Measurements from ENCODE around the gene CNOT2.
"Not testable (repeated sequence)": the region's sequence is repeated elsewhere in the genome, so short reads cannot be mapped to it uniquely, and the experiment has no call there.

Gene CNOT2

GRCh38 chr12:70360218-70360617 is 117.0 kb downstream of the CNOT2 start:
- Mint-ChIP-seq H3K27me3 (peaks cover 7% of the 10 kb centered on the region), H3K4me1 (peaks cover 6% of the 10 kb centered on the region), H3K9me3 (no peaks in the 10 kb centered on the region), H3K27ac (no peak overlapping the region), H3K4me3 (no peak overlapping the region)
- DNase-seq (no peak), ATAC-seq (no peak)

GRCh38 chr12:70364695-70365397 is 121.6 kb downstream of the CNOT2 start:
- ATAC-seq (no peak), DNase-seq (no peak)
- Mint-ChIP-seq H3K27ac (no peak overlapping the region), H3K27me3 (peaks cover 10% of the 10 kb centered on the region), H3K4me3 (peak overlapping the region; percentile 85 to 87), H3K9me3 (no peaks in the 10 kb centered on the region), H3K4me1 (peaks cover 23% of the 10 kb centered on the region)

GRCh38 chr12:70365398-70365647 is 122.1 kb downstream of the CNOT2 start:
- ATAC-seq: no peak
- H3K27ac Mint-ChIP-seq: no peak overlapping the region
- peaks cover 10% of the 10 kb centered on the region for H3K27me3 Mint-ChIP-seq
- H3K4me1 Mint-ChIP-seq: peaks cover 23% of the 10 kb centered on the region
- no peaks in the 10 kb centered on the region for H3K9me3 Mint-ChIP-seq
- DNase-seq: no peak
- H3K4me3 Mint-ChIP-seq: peak overlapping the region; percentile 85 to 87

GRCh38 chr12:70365648-70366518 is 122.7 kb downstream of the CNOT2 start, which contains the start of gene KCNMB4:
Gene KCNMB4, plus strand, starts transcription at chr12:70366290. Its CDS starts 445 bp downstream, at chr12:70366735.
- DNase-seq (peak; percentile 73 to 75), ATAC-seq (peak; percentile 87)
- H3K27me3 Mint-ChIP-seq: peaks cover 10% of the 10 kb centered on the region
- H3K4me1 Mint-ChIP-seq: peaks cover 23% of the 10 kb centered on the region
- H3K9me3 Mint-ChIP-seq: no peaks in the 10 kb centered on the region
- peak within 1 kb of the TSS; percentile 95 to 99 for H3K4me3 Mint-ChIP-seq
- H3K27ac Mint-ChIP-seq: peak within 1 kb of the TSS; percentile 76 to 90

- peaks cover 23% of the 10 kb centered on the region for H3K4me1 Mint-ChIP-seq
- H3K27me3 Mint-ChIP-seq: peaks cover 10% of the 10 kb centered on the region
- ATAC-seq: peak; percentile 76
- H3K4me3 Mint-ChIP-seq: peak overlapping the region; percentile 95 to 99
- peak overlapping the region; percentile 46 to 90 for H3K27ac Mint-ChIP-seq
- peak; percentile 61 to 66 for DNase-seq
- no peaks in the 10 kb centered on the region for H3K9me3 Mint-ChIP-seq
These were observed 123.5 kb downstream of the CNOT2 start for GRCh38 chr12:70366581-70367257.

- H3K27ac Mint-ChIP-seq: peak overlapping the region in 1 of 2 donors; percentile 59
- peaks cover 0 to 5% of the 10 kb centered on the region in 2 donors for H3K9me3 Mint-ChIP-seq
- H3K4me1 Mint-ChIP-seq: peaks cover 23% of the 10 kb centered on the region
- peaks cover 10% of the 10 kb centered on the region for H3K27me3 Mint-ChIP-seq
- DNase-seq: peak in 1 of 2 donors; percentile 8
- no peak for ATAC-seq
- H3K4me3 Mint-ChIP-seq: peak overlapping the region; percentile 95 to 99
These were observed 124.3 kb downstream of the CNOT2 start for GRCh38 chr12:70367258-70368141.

- ATAC-seq (no peak), DNase-seq (no peak)
- no peak overlapping the region for H3K27ac Mint-ChIP-seq
- H3K4me3 Mint-ChIP-seq: no peak overlapping the region
- peaks cover 0 to 7% of the 10 kb centered on the region in 2 donors for H3K9me3 Mint-ChIP-seq
- no peaks in the 10 kb centered on the region for H3K27me3 Mint-ChIP-seq
- peaks cover under 1% of the 10 kb centered on the region for H3K4me1 Mint-ChIP-seq
These were observed 129.6 kb downstream of the CNOT2 start for GRCh38 chr12:70372881-70373280.

- Mint-ChIP-seq H3K27ac (no peak overlapping the region), H3K4me1 (peaks cover 11% of the 10 kb centered on the region), H3K9me3 (peaks cover 5 to 17% of the 10 kb centered on the region in 2 donors), H3K4me3 (peak overlapping the region in 1 of 2 donors; percentile 7), H3K27me3 (no peaks in the 10 kb centered on the region)
- ATAC-seq (peak; percentile 93), DNase-seq (peak in 1 of 2 donors; percentile 13)
These were observed 136.6 kb downstream of the CNOT2 start for GRCh38 chr12:70379846-70380245.

GRCh38 chr12:70383484-70383883 is 140.3 kb downstream of the CNOT2 start:
- Mint-ChIP-seq H3K27ac (peak overlapping the region in 1 of 2 donors; percentile 42), H3K4me3 (no peak overlapping the region), H3K4me1 (peaks cover 11% of the 10 kb centered on the region), H3K9me3 (peaks cover 5 to 23% of the 10 kb centered on the region in 2 donors), H3K27me3 (no peaks in the 10 kb centered on the region)
- no peak for DNase-seq
- no peak for ATAC-seq

GRCh38 chr12:70383886-70384285 is 140.7 kb downstream of the CNOT2 start:
- no peak for ATAC-seq
- H3K9me3 Mint-ChIP-seq: peaks cover 5 to 23% of the 10 kb centered on the region in 2 donors
- H3K27ac Mint-ChIP-seq: peak overlapping the region in 1 of 2 donors; percentile 42
- no peak for DNase-seq
- peaks cover 11% of the 10 kb centered on the region for H3K4me1 Mint-ChIP-seq
- H3K4me3 Mint-ChIP-seq: no peak overlapping the region
- no peaks in the 10 kb centered on the region for H3K27me3 Mint-ChIP-seq

GRCh38 chr12:70386771-70387170 is 143.5 kb downstream of the CNOT2 start:
- Mint-ChIP-seq H3K27me3 (no peaks in the 10 kb centered on the region), H3K4me1 (no peaks in the 10 kb centered on the region), H3K9me3 (peaks cover 5 to 11% of the 10 kb centered on the region in 2 donors), H3K27ac (no peak overlapping the region), H3K4me3 (no peak overlapping the region)
- ATAC-seq: no peak
- DNase-seq: no peak

GRCh38 chr12:70389678-70390077 is 146.4 kb downstream of the CNOT2 start:
- Mint-ChIP-seq H3K4me1 (no peaks in the 10 kb centered on the region), H3K27me3 (no peaks in the 10 kb centered on the region), H3K27ac (no peak overlapping the region), H3K9me3 (peaks cover 5 to 11% of the 10 kb centered on the region in 2 donors), H3K4me3 (no peak overlapping the region)
- no peak for DNase-seq
- no peak for ATAC-seq

GRCh38 chr12:70392631-70393030 is 149.4 kb downstream of the CNOT2 start:
- not testable (repeated sequence) for H3K4me1 Mint-ChIP-seq, H3K27me3 Mint-ChIP-seq, DNase-seq, H3K4me3 Mint-ChIP-seq, H3K27ac Mint-ChIP-seq, ATAC-seq
- peaks cover 5 to 11% of the 10 kb centered on the region in 2 donors for H3K9me3 Mint-ChIP-seq

- Mint-ChIP-seq H3K9me3 (peaks cover 5% of the 10 kb centered on the region in 2 donors), H3K27me3 (no peaks in the 10 kb centered on the region)
- ATAC-seq: no peak
These were observed 150.7 kb downstream of the CNOT2 start for GRCh38 chr12:70393787-70394499.

More at GRCh38 chr12:70393787-70394499, 150.7 kb downstream of the CNOT2 start:
- Mint-ChIP-seq H3K27ac (no peak overlapping the region), H3K4me1 (no peaks in the 10 kb centered on the region), H3K4me3 (no peak overlapping the region)
- no peak for DNase-seq

Data from stimulated activated naive CD8-positive, alpha-beta T cell treated with anti-CD3 and anti-CD28 coated beads, Interleukin-15, amount 100 ng/mL, for 72 hours (primary cell).